ENCODE measurements around the gene PKNOX2.

The PKNOX2 gene

GRCh38 chr11:125422681-125423080 lies 258.1 kb downstream of the PKNOX2 start:
- no peak for FAIRE-seq

GRCh38 chr11:125423247-125423849 lies 258.8 kb downstream of the PKNOX2 start:
- FAIRE-seq: no peak

GRCh38 chr11:125425601-125426000 lies 261.1 kb downstream of the PKNOX2 start:
- no peak for FAIRE-seq

GRCh38 chr11:125426818-125427528 lies 262.4 kb downstream of the PKNOX2 start:
- FAIRE-seq: no peak

- FAIRE-seq: no peak
Measured at GRCh38 chr11:125428486-125429173, 264.1 kb downstream of the PKNOX2 start.

GRCh38 chr11:125429174-125429707 lies 264.7 kb downstream of the PKNOX2 start:
- no peak for FAIRE-seq

- FAIRE-seq: no peak
Measured at GRCh38 chr11:125429807-125430678, 265.5 kb downstream of the PKNOX2 start.

GRCh38 chr11:125431009-125431408 lies 266.5 kb downstream of the PKNOX2 start:
- no peak for FAIRE-seq

GRCh38 chr11:125431481-125431880 lies 266.9 kb downstream of the PKNOX2 start:
- FAIRE-seq: no peak

- FAIRE-seq: no peak
Measured at GRCh38 chr11:125433454-125434121, 269.0 kb downstream of the PKNOX2 start.

- no peak for FAIRE-seq
Measured at GRCh38 chr11:125435461-125436238, 271.1 kb downstream of the PKNOX2 start.

- no peak for FAIRE-seq
Measured at GRCh38 chr11:125441648-125442410, 277.3 kb downstream of the PKNOX2 start.

GRCh38 chr11:125442946-125443345 lies 278.4 kb downstream of the PKNOX2 start:
- FAIRE-seq: no peak

GRCh38 chr11:125443767-125444311 lies 279.3 kb downstream of the PKNOX2 start:
- FAIRE-seq: no peak

- no peak for FAIRE-seq
Measured at GRCh38 chr11:125445731-125446130, 281.2 kb downstream of the PKNOX2 start.

GRCh38 chr11:125446279-125446678 lies 281.7 kb downstream of the PKNOX2 start:
- FAIRE-seq: no peak

GRCh38 chr11:125447721-125448120 lies 283.2 kb downstream of the PKNOX2 start:
- no peak for FAIRE-seq

- FAIRE-seq: no peak
Measured at GRCh38 chr11:125448136-125448535, 283.6 kb downstream of the PKNOX2 start.

GRCh38 chr11:125449565-125449964 lies 285.0 kb downstream of the PKNOX2 start:
- FAIRE-seq: no peak

GRCh38 chr11:125451400-125452124 lies 287.0 kb downstream of the PKNOX2 start:
- FAIRE-seq: no peak

Data from A204.1 (cell line).